ENCODE results near the gene ARHGAP26. TPM values are rescaled to one million over a fixed set of nuclear protein-coding genes. Genes with fewer than 3 reads are reported as not detected.

The ARHGAP26 gene
- total and polyA plus RNA-seq, 9 donors = 1.9 to 47.1 (median 12.0) TPM

DNA sequence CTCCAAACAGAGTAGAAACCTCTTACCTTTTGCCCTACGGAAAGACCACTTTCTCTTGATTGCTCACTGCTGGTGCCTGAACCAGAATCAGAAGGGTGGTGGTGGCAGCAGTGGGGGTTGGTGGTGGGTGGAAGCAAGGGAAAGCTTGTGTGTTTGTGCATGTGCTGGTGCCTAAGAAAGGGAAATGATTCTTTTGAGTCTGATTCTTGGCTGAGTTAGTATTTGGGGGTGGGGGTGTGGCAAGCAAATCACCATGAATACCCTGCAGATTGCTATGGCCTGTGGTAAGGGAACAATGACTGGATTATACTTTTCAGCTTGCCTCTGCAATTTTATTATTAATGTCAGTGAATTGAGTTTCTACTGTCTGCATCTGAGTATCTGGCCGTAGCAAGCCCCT lies 106.6 kb downstream of the ARHGAP26 start:
- Histone ChIP-seq H3K27me3 (no peaks in the 10 kb centered on the region), H3K27ac (no peak overlapping the region), H3K36me3 (no peaks in the 10 kb centered on the region), H3K4me3 (no peak overlapping the region), H3K9me3 (no peaks in the 10 kb centered on the region), H3K4me1 (ENCODE audit: insufficient read depth) (peaks cover 3% of the 10 kb centered on the region)
- TF ChIP-seq POLR2A (IDR thresholded peaks at IDR 0.05) = no peak
- TF ChIP-seq EP300 (IDR thresholded peaks at IDR 0.05) = no peak
- TF ChIP-seq, protein P1, sequence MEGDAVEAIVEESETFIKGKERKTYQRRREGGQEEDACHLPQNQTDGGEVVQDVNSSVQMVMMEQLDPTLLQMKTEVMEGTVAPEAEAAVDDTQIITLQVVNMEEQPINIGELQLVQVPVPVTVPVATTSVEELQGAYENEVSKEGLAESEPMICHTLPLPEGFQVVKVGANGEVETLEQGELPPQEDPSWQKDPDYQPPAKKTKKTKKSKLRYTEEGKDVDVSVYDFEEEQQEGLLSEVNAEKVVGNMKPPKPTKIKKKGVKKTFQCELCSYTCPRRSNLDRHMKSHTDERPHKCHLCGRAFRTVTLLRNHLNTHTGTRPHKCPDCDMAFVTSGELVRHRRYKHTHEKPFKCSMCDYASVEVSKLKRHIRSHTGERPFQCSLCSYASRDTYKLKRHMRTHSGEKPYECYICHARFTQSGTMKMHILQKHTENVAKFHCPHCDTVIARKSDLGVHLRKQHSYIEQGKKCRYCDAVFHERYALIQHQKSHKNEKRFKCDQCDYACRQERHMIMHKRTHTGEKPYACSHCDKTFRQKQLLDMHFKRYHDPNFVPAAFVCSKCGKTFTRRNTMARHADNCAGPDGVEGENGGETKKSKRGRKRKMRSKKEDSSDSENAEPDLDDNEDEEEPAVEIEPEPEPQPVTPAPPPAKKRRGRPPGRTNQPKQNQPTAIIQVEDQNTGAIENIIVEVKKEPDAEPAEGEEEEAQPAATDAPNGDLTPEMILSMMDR (IDR thresholded peaks at IDR 0.05) = no peak
- intact Hi-C loops (cut with DNase I) = loop anchor here in 3 of 4 donors (5.0 to 10.0 kb wide), 3 partner anchors 155 to 272 kb away; no protein-coding TSS in a partner anchor
- DNase-seq = no peak
- 88 to 99% (median 92%) methylated on average over 2 of the region's 2 CpGs for WGBS, 3 donors

DNA sequence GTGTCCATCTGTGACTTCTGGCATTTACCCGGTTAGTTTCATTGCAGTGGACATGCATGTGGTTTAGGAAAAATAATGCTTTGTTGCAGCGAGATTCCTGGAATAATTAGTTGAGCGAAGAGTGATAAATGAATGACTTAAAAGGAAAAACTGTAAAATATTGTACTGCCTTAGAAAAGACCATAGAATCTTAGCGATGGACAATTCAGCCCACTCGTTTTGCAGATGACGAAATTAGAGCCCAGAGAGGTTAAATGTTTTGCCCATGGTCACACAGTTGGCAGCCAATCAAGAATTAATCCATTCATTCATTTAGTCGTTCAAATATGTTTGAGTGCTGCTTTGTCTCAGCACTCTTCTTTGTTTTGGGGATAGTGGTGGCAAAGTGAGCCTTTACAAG lies 107.9 kb downstream of the ARHGAP26 start:
- Histone ChIP-seq H3K4me3 (no peak overlapping the region), H3K4me1 (ENCODE audit: insufficient read depth) (no peaks in the 10 kb centered on the region), H3K9me3 (no peaks in the 10 kb centered on the region), H3K27me3 (no peaks in the 10 kb centered on the region), H3K27ac (no peak overlapping the region), H3K36me3 (no peaks in the 10 kb centered on the region)
- TF ChIP-seq, protein P1 (IDR thresholded peaks at IDR 0.05) = no peak
- TF ChIP-seq POLR2A (IDR thresholded peaks at IDR 0.05) = no peak
- no peak for TF ChIP-seq EP300 (IDR thresholded peaks at IDR 0.05)
- intact Hi-C loops (cut with DNase I) = loop anchor here in 3 of 4 donors (5.0 to 10.0 kb wide), 3 partner anchors 156 to 273 kb away; no protein-coding TSS in a partner anchor
- DNase-seq = no peak
- WGBS, 3 donors = 72 to 83% (median 81%) methylated on average over 7 of the region's 7 CpGs

DNA sequence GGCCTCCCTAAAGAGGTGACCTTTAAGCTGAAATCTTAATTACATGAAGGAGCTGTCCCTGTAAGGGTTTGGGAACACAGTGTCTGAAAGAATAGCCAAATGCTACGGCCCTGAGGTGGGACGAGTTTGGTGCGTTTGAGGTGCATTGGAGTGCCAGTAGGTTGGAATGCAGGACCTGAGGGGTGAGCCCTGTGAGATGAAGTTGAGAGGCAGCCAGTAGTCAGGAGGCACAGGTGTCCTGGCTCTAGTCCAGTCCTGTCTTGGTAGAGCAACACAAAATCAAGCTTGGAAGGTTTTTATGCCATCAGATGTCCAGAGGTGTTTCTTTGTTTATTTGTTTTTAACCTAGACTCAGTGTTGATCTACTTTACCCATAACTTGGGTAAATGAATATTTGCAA lies 108.5 kb downstream of the ARHGAP26 start:
- Histone ChIP-seq H3K27me3 (no peaks in the 10 kb centered on the region), H3K27ac (no peak overlapping the region), H3K9me3 (no peaks in the 10 kb centered on the region), H3K4me3 (no peak overlapping the region), H3K4me1 (ENCODE audit: insufficient read depth) (no peaks in the 10 kb centered on the region), H3K36me3 (no peaks in the 10 kb centered on the region)
- no peak for DNase-seq
- intact Hi-C loops (cut with DNase I) = loop anchor here in 3 of 4 donors (5.0 to 10.0 kb wide), 3 partner anchors 156 to 274 kb away; no protein-coding TSS in a partner anchor
- TF ChIP-seq, protein P1 (IDR thresholded peaks at IDR 0.05) = no peak
- TF ChIP-seq EP300 (IDR thresholded peaks at IDR 0.05) (no peak), POLR2A (IDR thresholded peaks at IDR 0.05) (no peak)
- WGBS, 3 donors = 87% methylated on average over 3 of the region's 3 CpGs

DNA sequence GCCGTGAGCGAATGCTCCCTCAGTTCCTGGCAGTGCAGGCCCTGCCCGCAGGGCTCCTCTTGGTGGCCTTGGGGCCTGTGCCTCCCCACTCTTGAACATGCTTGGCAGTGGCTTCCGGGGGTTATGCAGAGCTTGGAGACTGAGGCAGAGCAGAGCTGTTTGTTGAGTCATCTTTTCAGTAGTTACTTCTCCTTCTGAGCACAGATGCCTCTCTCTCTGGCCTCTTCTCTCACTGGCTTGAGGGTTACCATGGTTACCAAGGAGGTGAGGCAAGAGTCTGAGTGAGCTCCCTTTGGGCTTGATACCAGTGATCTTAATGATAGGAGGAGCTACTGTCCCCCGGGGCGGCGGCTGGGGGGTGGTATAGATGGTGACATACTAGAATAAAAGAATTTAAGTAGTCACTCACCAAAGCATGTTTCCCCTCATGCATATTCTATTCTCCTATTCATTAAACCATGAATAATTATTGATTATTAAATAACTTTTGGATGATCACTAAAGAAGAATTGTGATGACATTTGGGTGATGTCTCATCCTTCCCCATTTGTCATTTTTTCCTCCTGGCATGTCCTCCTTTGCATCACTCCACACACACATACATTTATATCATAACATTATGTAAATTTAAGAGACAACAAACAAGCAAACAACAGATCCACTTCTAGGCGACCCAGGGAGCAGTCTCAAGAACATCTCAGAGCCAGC lies 111.1 kb downstream of the ARHGAP26 start:
- H3K9me3 ChIP-seq = no peaks in the 10 kb centered on the region
- H3K4me3 ChIP-seq = no peak overlapping the region
- intact Hi-C loops (cut with DNase I) = loop anchor here in 2 of 4 donors (2.0 to 5.0 kb wide), 2 partner anchors 168 to 224 kb away; no protein-coding TSS in a partner anchor
- 57 to 66% (median 66%) methylated on average over 8 of the region's 8 CpGs for WGBS, 3 donors
- H3K27me3 ChIP-seq = no peaks in the 10 kb centered on the region
- TF ChIP-seq, protein P1 (IDR thresholded peaks at IDR 0.05) = no peak
- no peak for TF ChIP-seq POLR2A (IDR thresholded peaks at IDR 0.05)
- no peak for TF ChIP-seq EP300 (IDR thresholded peaks at IDR 0.05)
- no peaks in the 10 kb centered on the region for H3K4me1 ChIP-seq (ENCODE audit: insufficient read depth)
- no peak for DNase-seq
- no peak overlapping the region for H3K27ac ChIP-seq
- no peaks in the 10 kb centered on the region for H3K36me3 ChIP-seq
